PC-3 (cell line): ENCODE results near the gene C4orf50.

Experiments
- EZH2 ChIP-seq: fragments of 300-600 bp; sonication (generic); IDR thresholded peaks from one replicate; pipeline ENCODE4 v1.6.1; 2017; ENCODE audit warnings: antibody characterized with exemption, mild to moderate bottlenecking, low read length; ENCODE audit not compliant: unreplicated experiment
- TF ChIP-seq, protein P1 (sequence below): fragments of 300-600 bp; sonication (generic); conservative IDR thresholded peaks from 2 replicates; pipeline ENCODE4 v1.5.1; 2017; ENCODE audit warnings: antibody characterized with exemption, low read depth, mild to moderate bottlenecking, low read length

DNA sequence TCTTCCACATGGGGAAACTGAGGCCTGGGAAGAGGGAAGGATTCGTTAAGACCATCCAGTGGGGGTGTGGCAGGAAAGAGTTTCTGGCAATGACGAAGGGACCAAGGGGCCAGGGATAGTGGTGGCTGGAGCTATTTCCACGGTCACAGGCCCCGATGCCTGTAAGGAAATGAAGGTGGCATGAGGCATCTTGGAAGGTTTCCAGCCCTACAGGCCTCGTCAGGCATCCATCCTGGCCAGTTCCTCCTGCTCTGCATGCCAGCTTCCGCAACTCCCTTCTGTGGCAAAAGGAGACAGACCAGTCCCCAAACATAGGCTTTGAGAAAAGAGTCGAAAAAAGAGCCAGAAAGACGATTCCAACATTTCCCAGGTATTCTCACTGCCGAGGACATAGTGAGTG, 9.2 kb upstream of the C4orf50 start:
- TF ChIP-seq, protein P1, sequence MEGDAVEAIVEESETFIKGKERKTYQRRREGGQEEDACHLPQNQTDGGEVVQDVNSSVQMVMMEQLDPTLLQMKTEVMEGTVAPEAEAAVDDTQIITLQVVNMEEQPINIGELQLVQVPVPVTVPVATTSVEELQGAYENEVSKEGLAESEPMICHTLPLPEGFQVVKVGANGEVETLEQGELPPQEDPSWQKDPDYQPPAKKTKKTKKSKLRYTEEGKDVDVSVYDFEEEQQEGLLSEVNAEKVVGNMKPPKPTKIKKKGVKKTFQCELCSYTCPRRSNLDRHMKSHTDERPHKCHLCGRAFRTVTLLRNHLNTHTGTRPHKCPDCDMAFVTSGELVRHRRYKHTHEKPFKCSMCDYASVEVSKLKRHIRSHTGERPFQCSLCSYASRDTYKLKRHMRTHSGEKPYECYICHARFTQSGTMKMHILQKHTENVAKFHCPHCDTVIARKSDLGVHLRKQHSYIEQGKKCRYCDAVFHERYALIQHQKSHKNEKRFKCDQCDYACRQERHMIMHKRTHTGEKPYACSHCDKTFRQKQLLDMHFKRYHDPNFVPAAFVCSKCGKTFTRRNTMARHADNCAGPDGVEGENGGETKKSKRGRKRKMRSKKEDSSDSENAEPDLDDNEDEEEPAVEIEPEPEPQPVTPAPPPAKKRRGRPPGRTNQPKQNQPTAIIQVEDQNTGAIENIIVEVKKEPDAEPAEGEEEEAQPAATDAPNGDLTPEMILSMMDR = no peak
- no peak for TF ChIP-seq EZH2
